GM23338 (cell line): ENCODE data around the gene VWA5A.

Source experiments
- CREB1 ChIP-seq: fragments of 250-450 bp; sonication (Bioruptor Pico); IDR thresholded peaks from 2 replicates; pipeline ENCODE4 v1.5.0; 2020; ENCODE audit warnings: low read depth, mild to moderate bottlenecking, moderate library complexity
- EZH2 ChIP-seq: fragments of 200-600 bp; sonication (generic); IDR thresholded peaks from one replicate; pipeline ENCODE4 v1.8.0; 2017; ENCODE audit warnings: antibody characterized with exemption, mild to moderate bottlenecking, low read depth; ENCODE audit not compliant: unreplicated experiment
- POLR2AphosphoS5 ChIP-seq: IDR thresholded peaks from 2 replicates; pipeline ENCODE4 v1.6.1; 2016; ENCODE audit warnings: antibody characterized with exemption, low read depth
- STAT1 ChIP-seq: IDR thresholded peaks from one replicate; pipeline ENCODE4 v1.6.1; 2016; ENCODE audit warnings: antibody characterized with exemption; ENCODE audit not compliant: unreplicated experiment
- TF ChIP-seq, protein P1 (sequence below): IDR thresholded peaks from one replicate; pipeline ENCODE4 v1.6.1; 2018; ENCODE audit warnings: antibody characterized with exemption; ENCODE audit not compliant: unreplicated experiment
- TF ChIP-seq, protein P2 (sequence below), 2 experiments: fragments of 200-600 bp in 1 of 2; sonication (generic) in 1 of 2; conservative IDR thresholded peaks; 2 replicates each; pipeline versions ENCODE4 v1.5.1 to v1.6.1; 2016 to 2017; ENCODE audit warnings: antibody characterized with exemption in 2 of 2, low read depth in 2 of 2, mild to moderate bottlenecking in 2 of 2, moderate library complexity in 1 of 2

DNA sequence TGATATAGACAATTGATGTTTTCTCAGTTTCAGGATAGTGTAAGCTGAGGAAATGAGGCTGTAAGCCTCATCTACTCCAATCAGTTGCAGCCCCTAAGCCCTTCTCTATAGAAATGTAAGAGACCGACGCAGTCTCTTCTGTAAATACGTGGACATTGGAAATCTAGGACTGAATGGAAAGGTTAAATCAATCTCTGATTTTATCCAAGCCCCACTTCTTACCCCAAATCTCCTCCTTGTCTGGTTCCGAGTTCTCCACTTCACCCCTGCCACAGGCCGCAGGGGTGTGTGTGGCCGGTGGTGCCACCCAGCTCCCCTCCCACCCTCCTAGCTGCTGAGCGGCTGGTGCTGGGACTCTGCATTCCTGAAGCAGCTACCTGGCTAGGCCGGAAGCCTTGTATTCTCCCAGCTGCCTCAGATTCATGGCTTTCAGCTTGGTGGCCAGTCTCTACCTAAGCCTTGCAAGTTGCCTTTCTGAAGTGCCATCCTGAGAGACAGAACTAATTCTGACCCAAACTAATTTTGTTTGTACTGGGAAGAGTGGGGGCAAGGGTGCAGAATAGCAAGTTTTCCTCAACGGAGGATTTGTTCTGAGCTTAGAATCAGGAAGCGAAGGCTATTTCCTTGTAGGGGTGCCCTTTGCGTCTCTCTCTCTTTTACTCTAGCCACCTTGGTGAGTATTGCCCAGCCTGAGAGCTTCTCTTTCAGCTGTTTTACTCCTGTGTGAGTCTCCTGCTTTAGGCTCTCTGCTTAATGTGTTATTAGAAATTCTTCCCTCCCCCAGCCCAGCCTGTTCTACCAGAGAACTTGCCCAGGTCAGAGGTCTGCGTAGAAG lies 749 bp downstream of the VWA5A start:
- TF ChIP-seq CREB1 (CRISPR knock-in tag), result no peak
- TF ChIP-seq EZH2, result no peak
- TF ChIP-seq, protein P1, sequence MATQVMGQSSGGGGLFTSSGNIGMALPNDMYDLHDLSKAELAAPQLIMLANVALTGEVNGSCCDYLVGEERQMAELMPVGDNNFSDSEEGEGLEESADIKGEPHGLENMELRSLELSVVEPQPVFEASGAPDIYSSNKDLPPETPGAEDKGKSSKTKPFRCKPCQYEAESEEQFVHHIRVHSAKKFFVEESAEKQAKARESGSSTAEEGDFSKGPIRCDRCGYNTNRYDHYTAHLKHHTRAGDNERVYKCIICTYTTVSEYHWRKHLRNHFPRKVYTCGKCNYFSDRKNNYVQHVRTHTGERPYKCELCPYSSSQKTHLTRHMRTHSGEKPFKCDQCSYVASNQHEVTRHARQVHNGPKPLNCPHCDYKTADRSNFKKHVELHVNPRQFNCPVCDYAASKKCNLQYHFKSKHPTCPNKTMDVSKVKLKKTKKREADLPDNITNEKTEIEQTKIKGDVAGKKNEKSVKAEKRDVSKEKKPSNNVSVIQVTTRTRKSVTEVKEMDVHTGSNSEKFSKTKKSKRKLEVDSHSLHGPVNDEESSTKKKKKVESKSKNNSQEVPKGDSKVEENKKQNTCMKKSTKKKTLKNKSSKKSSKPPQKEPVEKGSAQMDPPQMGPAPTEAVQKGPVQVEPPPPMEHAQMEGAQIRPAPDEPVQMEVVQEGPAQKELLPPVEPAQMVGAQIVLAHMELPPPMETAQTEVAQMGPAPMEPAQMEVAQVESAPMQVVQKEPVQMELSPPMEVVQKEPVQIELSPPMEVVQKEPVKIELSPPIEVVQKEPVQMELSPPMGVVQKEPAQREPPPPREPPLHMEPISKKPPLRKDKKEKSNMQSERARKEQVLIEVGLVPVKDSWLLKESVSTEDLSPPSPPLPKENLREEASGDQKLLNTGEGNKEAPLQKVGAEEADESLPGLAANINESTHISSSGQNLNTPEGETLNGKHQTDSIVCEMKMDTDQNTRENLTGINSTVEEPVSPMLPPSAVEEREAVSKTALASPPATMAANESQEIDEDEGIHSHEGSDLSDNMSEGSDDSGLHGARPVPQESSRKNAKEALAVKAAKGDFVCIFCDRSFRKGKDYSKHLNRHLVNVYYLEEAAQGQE, result no peak
- TF ChIP-seq STAT1, result no peak
- TF ChIP-seq, protein P2, sequence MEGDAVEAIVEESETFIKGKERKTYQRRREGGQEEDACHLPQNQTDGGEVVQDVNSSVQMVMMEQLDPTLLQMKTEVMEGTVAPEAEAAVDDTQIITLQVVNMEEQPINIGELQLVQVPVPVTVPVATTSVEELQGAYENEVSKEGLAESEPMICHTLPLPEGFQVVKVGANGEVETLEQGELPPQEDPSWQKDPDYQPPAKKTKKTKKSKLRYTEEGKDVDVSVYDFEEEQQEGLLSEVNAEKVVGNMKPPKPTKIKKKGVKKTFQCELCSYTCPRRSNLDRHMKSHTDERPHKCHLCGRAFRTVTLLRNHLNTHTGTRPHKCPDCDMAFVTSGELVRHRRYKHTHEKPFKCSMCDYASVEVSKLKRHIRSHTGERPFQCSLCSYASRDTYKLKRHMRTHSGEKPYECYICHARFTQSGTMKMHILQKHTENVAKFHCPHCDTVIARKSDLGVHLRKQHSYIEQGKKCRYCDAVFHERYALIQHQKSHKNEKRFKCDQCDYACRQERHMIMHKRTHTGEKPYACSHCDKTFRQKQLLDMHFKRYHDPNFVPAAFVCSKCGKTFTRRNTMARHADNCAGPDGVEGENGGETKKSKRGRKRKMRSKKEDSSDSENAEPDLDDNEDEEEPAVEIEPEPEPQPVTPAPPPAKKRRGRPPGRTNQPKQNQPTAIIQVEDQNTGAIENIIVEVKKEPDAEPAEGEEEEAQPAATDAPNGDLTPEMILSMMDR (conservative IDR thresholded peaks at IDR 0.05; ENCODE audit: low read depth in 2 of 2), result no peak
- no peak for TF ChIP-seq POLR2AphosphoS5
